IgD-negative memory B cell (primary cell): Measurements from ENCODE around the gene DEUP1. TPM values are rescaled to one million over a fixed set of nuclear protein-coding genes. Genes with fewer than 3 reads are reported as not detected.
"Not testable (repeated sequence)": the region's sequence is repeated elsewhere in the genome, so short reads cannot be mapped to it uniquely, and the experiment has no call there.

Source experiments
- H3K27ac Mint-ChIP-seq, 3 donors: one replicate each; pipeline ENCODE4 v1.8.0; 2020 to 2022; ENCODE audit warnings: mild to moderate bottlenecking in 3 of 3, mixed read lengths in 3 of 3, moderate library complexity in 1 of 3
- H3K27me3 Mint-ChIP-seq: one replicate; pipeline ENCODE4 v1.8.0; 2021; ENCODE audit warnings: mixed read lengths
- H3K36me3 Mint-ChIP-seq: one replicate; pipeline ENCODE4 v1.8.0; 2020; ENCODE audit warnings: mild to moderate bottlenecking, mixed read lengths
- H3K4me1 Mint-ChIP-seq, 3 donors: one replicate each; pipeline ENCODE4 v1.8.0; 2020 to 2022; ENCODE audit warnings: mixed read lengths in 3 of 3, mild to moderate bottlenecking in 1 of 3
- H3K4me3 Mint-ChIP-seq, 4 donors: one replicate each; pipeline ENCODE4 v1.8.0; 2020 to 2022; ENCODE audit warnings: mild to moderate bottlenecking in 4 of 4, mixed read lengths in 4 of 4, moderate library complexity in 3 of 4
- H3K9me3 Mint-ChIP-seq, 3 donors: one replicate each; pipeline ENCODE4 v1.8.0; 2020 to 2021; ENCODE audit warnings: mixed read lengths in 3 of 3, mild to moderate bottlenecking in 1 of 3
- polyA plus RNA-seq: library from polyadenylated mRNA; unstranded; fragments of 300-500 nt; fragmentation: Illumina TruSeq; gene quantifications from one replicate; pipeline ENCODE4 v1.2.3, GENCODE V29; 2021

The DEUP1 gene, protein sequence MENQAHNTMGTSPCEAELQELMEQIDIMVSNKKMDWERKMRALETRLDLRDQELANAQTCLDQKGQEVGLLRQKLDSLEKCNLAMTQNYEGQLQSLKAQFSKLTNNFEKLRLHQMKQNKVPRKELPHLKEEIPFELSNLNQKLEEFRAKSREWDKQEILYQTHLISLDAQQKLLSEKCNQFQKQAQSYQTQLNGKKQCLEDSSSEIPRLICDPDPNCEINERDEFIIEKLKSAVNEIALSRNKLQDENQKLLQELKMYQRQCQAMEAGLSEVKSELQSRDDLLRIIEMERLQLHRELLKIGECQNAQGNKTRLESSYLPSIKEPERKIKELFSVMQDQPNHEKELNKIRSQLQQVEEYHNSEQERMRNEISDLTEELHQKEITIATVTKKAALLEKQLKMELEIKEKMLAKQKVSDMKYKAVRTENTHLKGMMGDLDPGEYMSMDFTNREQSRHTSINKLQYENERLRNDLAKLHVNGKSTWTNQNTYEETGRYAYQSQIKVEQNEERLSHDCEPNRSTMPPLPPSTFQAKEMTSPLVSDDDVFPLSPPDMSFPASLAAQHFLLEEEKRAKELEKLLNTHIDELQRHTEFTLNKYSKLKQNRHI
- polyA plus RNA-seq = not detected

DNA sequence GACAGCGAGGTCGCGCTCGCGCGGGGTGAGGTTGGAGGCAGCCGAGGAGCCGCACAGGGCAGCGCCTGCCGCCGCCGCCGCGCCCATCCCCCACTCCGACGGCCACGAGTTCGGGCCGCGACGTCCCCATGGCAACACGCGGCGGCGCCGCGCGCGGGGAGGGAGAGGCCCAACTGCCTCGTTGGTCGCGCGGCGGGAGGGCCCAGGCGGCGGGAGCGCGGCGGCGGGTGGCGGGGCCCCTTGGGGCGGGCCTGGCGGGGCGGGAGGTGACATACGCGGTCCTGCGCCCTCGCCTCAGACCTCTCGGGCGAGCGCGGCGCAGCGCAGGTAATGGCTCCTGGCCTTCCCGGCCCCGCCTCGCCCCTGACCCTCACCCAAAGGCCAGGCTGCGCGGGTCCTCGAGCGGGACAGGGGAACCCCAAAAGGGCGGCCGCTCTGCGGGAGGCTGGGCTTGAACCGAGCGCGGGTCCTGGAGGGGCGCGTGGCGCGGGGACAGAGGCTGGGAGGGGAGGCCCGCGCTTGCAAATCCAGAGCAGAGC is at the start of gene DEUP1:
DEUP1 (plus strand) TSS at position 297 of the 539 bp plus-strand sequence. CDS start 1,518 bp downstream, outside the sequence.
- H3K36me3 Mint-ChIP-seq = no peaks in the 10 kb centered on the region
- H3K27me3 Mint-ChIP-seq = peaks cover 33% of the 10 kb centered on the region
- no peak within 1 kb of the TSS for H3K27ac Mint-ChIP-seq
- H3K4me3 Mint-ChIP-seq = peak within 1 kb of the TSS in 2 of 4 donors; percentile 50 to 58
- peaks cover 0 to 3% (median 2%) of the 10 kb centered on the region in 3 donors for H3K9me3 Mint-ChIP-seq
- H3K4me1 Mint-ChIP-seq = peaks cover 2 to 6% (median 5%) of the 10 kb centered on the region in 3 donors

DNA sequence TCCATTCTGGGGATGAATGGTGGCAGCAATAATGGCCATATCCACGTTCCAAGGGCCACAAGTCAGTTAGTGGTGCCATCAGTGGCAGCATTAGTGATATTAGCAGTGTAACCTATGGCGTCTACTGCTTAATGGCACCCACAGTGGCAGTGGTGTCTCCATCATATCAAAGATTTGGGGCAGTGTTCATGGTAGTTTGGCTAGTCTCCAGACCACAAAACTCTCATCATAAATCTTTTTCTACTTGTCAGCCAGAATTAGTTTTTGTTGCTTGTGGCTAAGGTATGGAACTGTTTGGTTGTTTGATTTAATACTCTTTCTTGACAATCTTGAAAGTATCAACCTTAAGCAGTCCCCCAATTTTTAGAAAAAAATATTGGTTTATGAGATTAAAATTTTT is 45.1 kb upstream of the DEUP1 start:
- Mint-ChIP-seq H3K27me3 (no peaks in the 10 kb centered on the region), H3K9me3 (no peaks in the 10 kb centered on the region), H3K27ac (no peak overlapping the region), H3K4me3 (no peak overlapping the region), H3K4me1 (no peaks in the 10 kb centered on the region), H3K36me3 (no peaks in the 10 kb centered on the region)

DNA sequence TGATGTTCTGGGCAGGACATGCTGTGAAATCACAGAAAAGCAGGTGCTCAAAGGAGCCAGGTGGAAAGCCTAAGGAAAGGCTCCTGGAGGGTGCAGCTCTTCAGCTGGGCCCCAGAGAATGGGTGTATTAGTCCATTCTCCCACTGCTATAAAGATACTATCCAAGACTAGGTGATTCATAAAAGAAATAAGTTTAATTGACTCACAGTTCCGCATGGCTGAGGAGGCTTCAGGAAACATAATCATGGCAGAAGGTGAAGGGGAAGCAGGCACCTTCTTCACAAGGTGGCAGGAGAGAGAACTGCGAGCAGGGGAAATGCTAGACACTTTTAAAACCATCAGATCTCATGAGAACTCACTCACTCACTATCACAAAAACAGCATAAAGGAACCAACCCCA is 43.1 kb upstream of the DEUP1 start:
- no peaks in the 10 kb centered on the region for H3K36me3 Mint-ChIP-seq
- H3K27ac Mint-ChIP-seq = no peak overlapping the region
- H3K4me1 Mint-ChIP-seq = no peaks in the 10 kb centered on the region
- no peak overlapping the region for H3K4me3 Mint-ChIP-seq
- no peaks in the 10 kb centered on the region for H3K9me3 Mint-ChIP-seq
- no peaks in the 10 kb centered on the region for H3K27me3 Mint-ChIP-seq

DNA sequence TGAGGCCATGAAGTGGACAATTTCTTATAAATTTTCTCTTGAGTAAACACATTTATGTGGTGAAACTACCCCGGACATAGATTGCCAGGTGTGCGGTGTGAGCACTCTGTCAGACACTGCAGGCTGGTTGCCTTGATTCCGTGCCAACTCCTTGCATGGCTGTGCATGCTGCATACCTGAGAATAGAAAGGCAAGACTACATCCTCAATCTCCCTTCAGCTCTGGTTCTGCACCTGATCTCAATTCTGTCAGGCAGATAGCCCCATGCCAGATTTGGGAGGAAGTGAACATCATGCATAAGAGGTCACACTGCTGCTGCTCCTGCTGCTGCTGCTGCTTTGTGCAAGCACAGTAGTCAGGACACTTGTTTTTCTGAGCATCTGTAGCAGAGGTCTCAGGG is 42.5 kb upstream of the DEUP1 start:
- no peaks in the 10 kb centered on the region for H3K4me1 Mint-ChIP-seq
- H3K27ac Mint-ChIP-seq = no peak overlapping the region
- peaks cover 1% of the 10 kb centered on the region for H3K27me3 Mint-ChIP-seq
- no peak overlapping the region for H3K4me3 Mint-ChIP-seq
- no peaks in the 10 kb centered on the region for H3K36me3 Mint-ChIP-seq
- no peaks in the 10 kb centered on the region for H3K9me3 Mint-ChIP-seq

DNA sequence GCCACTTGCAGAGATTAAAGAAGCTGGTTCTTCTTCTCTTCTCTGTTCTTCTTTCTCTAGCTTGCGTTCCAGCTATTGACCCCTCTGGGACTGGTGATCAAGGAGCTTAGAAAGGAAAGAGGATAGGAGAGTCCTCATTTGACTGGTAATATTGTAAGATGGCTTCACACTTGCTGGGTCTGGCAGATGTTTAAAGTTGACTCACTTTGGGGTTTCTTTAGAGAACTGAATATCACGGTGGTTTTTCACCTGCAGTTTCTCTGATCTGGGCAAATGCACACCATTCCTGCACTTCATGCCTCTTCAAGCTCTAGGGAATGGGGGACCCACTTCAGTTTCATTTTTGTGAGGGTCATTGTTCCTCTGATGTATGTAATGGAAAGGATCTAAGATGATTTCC is 41.8 kb upstream of the DEUP1 start:
- no peak overlapping the region for H3K4me3 Mint-ChIP-seq
- no peaks in the 10 kb centered on the region for H3K36me3 Mint-ChIP-seq
- H3K4me1 Mint-ChIP-seq = no peaks in the 10 kb centered on the region
- H3K27me3 Mint-ChIP-seq = peaks cover 1% of the 10 kb centered on the region
- H3K9me3 Mint-ChIP-seq = no peaks in the 10 kb centered on the region
- H3K27ac Mint-ChIP-seq = no peak overlapping the region

DNA sequence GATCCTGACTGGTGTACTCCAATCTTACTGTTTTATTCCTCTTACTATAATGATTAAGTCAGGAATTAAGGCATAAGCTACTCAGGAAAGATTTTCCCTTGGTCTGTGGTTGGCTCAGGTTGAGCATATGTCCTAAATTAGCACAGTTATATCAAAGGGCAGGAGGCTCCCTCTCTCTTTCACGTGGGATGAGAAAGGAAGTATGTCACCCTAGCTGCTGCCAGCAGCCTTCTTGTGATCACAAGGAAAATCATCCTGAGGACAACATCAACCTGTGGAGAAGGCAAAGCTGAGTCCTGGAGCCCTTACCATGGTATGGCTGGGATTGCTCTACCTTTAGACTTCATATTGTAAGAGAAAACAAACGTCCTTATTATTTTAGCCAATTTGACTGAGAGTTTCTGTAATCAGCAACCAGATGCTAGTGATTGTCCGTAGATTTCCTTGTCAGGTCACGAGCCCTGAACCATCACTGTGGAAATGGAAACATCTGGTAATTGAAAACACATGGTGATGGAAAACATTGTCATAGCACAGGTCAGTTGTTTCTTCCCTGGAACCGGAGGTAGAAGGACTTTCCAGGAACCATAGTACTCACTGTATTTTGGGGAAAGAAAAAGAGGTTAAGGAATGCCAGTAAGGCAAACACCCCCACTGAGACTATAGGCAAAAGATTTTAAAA is 40.6 kb upstream of the DEUP1 start:
- no peak overlapping the region for H3K4me3 Mint-ChIP-seq
- H3K4me1 Mint-ChIP-seq = no peaks in the 10 kb centered on the region
- no peak overlapping the region for H3K27ac Mint-ChIP-seq
- peaks cover 1% of the 10 kb centered on the region for H3K27me3 Mint-ChIP-seq
- H3K9me3 Mint-ChIP-seq = no peaks in the 10 kb centered on the region
- no peaks in the 10 kb centered on the region for H3K36me3 Mint-ChIP-seq

DNA sequence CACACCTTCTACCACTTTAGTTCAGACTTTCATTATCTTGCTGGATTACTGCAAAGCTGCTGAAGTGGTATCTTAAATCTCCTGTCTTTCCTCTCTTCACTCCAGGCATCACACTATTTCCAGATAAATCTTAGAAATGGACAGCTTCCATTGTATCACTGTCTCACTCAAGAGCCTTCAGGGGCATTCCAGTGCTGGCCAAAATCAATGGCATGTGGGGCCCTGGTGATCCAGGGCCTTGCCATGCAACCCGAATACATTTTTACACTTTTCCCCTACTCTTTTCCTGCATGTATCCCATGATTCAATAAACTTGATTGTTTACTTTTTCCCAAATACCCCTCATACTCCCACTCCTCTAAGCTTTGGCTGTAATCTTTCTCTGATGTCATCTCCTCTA is 39.4 kb upstream of the DEUP1 start:
- no peaks in the 10 kb centered on the region for H3K36me3 Mint-ChIP-seq
- H3K9me3 Mint-ChIP-seq = no peaks in the 10 kb centered on the region
- H3K27me3 Mint-ChIP-seq = peaks cover 1% of the 10 kb centered on the region
- H3K27ac Mint-ChIP-seq = no peak overlapping the region
- no peak overlapping the region for H3K4me3 Mint-ChIP-seq
- no peaks in the 10 kb centered on the region for H3K4me1 Mint-ChIP-seq

DNA sequence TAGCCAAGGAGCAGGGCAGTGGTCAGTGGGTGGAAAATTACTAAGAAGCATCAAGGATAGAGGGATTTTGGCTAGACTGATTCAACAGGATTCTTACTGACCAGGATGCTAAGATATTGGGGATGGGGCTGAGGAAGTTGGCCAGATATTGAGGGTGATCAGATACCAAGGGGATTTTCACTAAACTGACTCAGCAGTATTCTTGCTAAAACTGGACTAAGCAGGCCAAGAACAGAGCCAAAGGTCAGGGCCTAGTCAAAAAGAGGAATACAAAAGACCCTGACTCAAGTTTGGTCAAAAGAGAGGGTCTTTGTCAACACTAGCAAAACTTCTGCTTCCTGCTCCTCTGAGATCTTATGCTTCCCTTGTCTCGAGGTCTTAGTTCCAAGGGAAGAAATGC is 38.6 kb upstream of the DEUP1 start:
- H3K4me3 Mint-ChIP-seq = no peak overlapping the region

DNA sequence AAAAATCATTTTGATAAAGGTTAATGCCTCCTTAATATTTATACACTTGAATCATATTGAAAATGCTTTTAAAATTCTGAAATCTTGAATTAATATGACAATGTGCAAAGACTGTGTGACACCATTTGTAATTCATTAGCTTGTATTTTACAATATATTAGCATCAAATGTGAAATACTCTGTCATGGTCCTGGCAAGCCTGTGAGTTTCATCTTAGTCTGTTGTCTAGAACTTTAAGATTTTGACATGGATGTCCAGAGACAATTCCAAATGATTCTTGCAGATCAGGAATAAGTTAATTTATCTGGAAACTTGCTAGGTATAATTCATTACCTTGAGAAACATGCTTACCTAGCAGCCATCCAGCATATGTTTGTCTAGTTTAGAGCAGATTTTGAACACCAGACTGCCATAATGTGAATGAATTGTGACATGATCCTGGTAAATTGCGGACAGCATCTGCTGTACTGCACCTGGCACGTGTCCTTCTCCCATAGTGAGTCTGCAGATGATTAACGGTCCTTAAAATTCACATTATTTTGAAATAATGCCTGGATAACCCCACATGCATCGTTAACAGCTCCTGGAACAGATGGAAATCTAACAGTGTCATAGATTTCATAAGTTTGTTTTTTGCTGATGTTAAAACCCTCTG is 34.5 kb upstream of the DEUP1 start:
- H3K9me3 Mint-ChIP-seq = no peaks in the 10 kb centered on the region
- H3K27me3 Mint-ChIP-seq = peaks cover 4% of the 10 kb centered on the region
- no peak overlapping the region for H3K4me3 Mint-ChIP-seq
- no peaks in the 10 kb centered on the region for H3K4me1 Mint-ChIP-seq
- H3K36me3 Mint-ChIP-seq = no peaks in the 10 kb centered on the region
- peak overlapping the region in 1 of 3 donors; percentile 7 for H3K27ac Mint-ChIP-seq

More for the DNA sequence above, 38.6 kb upstream of the DEUP1 start:
- Mint-ChIP-seq H3K27ac (no peak overlapping the region), H3K4me1 (no peaks in the 10 kb centered on the region), H3K36me3 (no peaks in the 10 kb centered on the region), H3K9me3 (no peaks in the 10 kb centered on the region), H3K27me3 (peaks cover 1% of the 10 kb centered on the region)

DNA sequence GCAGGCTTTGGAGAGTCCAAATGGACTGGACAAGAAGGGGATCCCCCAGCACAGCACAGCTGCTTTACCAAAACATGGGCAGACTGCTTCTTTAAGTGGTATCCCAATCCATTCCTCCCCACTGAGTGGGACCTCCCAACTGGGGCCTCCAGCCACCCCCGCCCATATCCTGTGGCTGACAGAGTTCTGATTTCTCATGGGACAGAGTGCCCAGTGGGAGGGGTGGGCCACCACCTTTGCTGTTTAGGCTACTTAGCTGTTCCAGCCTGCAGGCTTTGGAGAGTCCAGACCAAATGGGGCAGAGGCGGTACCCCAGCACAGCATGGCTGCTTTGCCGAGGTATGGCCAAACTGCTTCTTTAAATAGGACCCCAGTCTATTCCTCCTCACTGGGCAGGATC is 26.9 kb upstream of the DEUP1 start:
- no peak overlapping the region for H3K4me3 Mint-ChIP-seq
- H3K36me3 Mint-ChIP-seq = no peaks in the 10 kb centered on the region
- H3K27me3 Mint-ChIP-seq = peaks cover 6% of the 10 kb centered on the region
- peaks cover 5 to 7% (median 6%) of the 10 kb centered on the region in 3 donors for H3K9me3 Mint-ChIP-seq
- no peaks in the 10 kb centered on the region for H3K4me1 Mint-ChIP-seq
- no peak overlapping the region for H3K27ac Mint-ChIP-seq

DNA sequence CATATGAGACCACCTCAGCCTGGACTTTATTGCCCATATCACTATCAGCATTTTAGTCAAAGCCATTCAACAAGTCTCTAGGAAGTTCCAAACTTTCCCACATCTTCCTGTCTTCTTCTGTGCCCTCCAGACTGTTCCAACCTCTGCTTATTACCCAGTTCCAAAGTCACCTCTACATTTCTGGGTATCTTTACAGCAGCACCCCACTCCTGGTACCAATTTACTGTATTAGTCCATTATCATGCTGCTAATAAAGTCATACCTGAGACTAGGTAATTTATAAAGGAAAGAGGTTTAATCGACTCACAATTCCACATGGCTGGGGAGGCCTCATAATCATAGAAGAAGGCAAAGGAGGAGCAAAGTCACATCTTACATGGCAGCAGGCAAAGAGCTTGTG is 16.1 kb upstream of the DEUP1 start:
- not testable (repeated sequence) for H3K27me3 Mint-ChIP-seq, H3K4me1 Mint-ChIP-seq, H3K36me3 Mint-ChIP-seq, H3K27ac Mint-ChIP-seq, H3K4me3 Mint-ChIP-seq
- peaks cover 12 to 27% (median 23%) of the 10 kb centered on the region in 3 donors for H3K9me3 Mint-ChIP-seq

DNA sequence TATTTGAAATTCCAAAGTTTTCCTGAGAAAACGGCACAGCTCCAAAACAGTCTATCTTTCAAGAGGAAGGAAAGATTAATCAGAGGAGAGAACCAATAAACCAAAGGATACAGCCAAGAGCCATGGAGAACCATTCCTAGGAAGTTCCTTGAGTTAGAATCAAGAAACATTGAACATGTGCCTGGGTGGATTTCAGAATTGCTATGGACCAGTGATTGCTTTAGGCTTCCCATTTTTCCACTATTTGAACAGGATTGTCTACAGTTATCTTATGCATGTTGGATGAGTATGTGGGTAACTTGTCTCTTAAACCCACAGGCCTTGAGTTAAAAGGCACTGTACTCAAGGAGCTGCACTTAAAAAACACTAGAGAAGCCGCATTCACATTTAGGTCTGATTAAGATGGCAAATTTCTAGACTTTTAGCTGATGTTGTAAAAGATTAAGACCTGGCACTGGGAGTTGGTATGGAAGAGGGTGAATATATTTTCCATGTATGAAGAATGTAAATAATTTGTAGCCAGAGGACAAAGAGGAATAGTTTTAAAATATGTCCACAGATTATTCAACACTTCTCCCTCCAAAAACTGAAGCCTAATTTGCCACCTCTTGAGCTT is 11.2 kb upstream of the DEUP1 start:
- Mint-ChIP-seq H3K27ac (no peak overlapping the region), H3K4me1 (no peaks in the 10 kb centered on the region), H3K27me3 (peaks cover 11% of the 10 kb centered on the region), H3K36me3 (no peaks in the 10 kb centered on the region), H3K9me3 (peaks cover 11 to 14% (median 11%) of the 10 kb centered on the region in 3 donors), H3K4me3 (no peak overlapping the region)

DNA sequence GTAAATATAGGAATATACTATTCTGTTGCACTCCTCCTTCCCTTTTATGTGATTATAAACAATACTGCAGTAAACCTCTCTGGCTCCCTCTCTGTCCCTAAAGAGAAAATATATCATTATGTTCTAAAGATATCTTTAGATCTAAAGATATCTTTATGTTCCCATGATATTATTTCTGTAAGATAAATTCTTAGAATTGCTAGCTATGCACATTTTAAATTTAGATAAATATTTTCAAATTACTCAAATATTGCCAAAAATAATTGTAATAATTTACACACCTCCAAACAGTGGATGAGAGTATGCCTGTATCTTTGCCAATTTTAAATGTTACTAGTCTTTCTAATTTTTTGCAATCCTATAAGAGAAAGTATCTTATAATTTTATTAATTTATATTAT is 10.3 kb upstream of the DEUP1 start:
- Mint-ChIP-seq H3K27ac (no peak overlapping the region), H3K9me3 (peaks cover 6 to 8% (median 7%) of the 10 kb centered on the region in 3 donors), H3K36me3 (no peaks in the 10 kb centered on the region), H3K4me1 (peaks cover 0 to under 1% (median 0%) of the 10 kb centered on the region in 3 donors), H3K4me3 (no peak overlapping the region), H3K27me3 (peaks cover 11% of the 10 kb centered on the region)

DNA sequence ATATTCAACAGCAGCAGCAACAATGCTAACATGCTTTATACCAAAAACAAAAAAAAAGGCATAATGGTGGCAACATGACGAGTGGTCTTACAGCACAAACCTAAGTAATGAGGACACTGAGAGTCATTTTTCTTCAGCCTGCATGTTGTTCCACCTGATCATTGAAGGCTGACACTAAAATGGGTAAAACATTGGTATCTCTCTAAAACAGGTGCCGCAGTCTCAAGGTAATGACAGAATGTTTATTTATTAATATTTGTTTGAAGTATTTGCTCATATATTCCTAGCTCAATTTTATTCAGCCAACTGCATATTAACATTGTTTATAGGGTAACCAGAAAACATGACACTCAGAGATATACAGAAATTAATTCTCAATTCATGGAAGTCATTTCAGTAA is 8.3 kb upstream of the DEUP1 start:
- H3K27ac Mint-ChIP-seq = no peak overlapping the region

More for the DNA sequence above, 8.3 kb upstream of the DEUP1 start:
- peaks cover 11% of the 10 kb centered on the region for H3K27me3 Mint-ChIP-seq
- H3K4me1 Mint-ChIP-seq = peaks cover 0 to 1% (median 0%) of the 10 kb centered on the region in 3 donors
- H3K4me3 Mint-ChIP-seq = no peak overlapping the region
- no peaks in the 10 kb centered on the region for H3K36me3 Mint-ChIP-seq
- H3K9me3 Mint-ChIP-seq = peaks cover 0 to 3% (median 0%) of the 10 kb centered on the region in 3 donors
